ENCODE data around the gene CELF4.
A peak's percentile ranks its signal among the peaks of the same experiment; 100 is the strongest.

Gene CELF4

GRCh38 chr18:37341016-37341415, 224.6 kb downstream of the CELF4 start:
- no CpG with 5 or more reads among the region's 2 CpGs for WGBS (ENCODE audit: extremely low coverage, insufficient coverage, low lambda C conversion rate)

GRCh38 chr18:37339701-37340215, 225.8 kb downstream of the CELF4 start:
- no peak overlapping the region for H3K23ac ChIP-seq (ENCODE audit: low read length)
- H3K79me2 ChIP-seq (ENCODE audit: control insufficient read depth, insufficient read depth, low read length), result no peaks in the 10 kb centered on the region
- no peak overlapping the region for H3K18ac ChIP-seq (ENCODE audit: low read length)
- H3K56ac ChIP-seq (ENCODE audit: low read length), result no peak overlapping the region
- H3K4me2 ChIP-seq (ENCODE audit: low read length), result no peak overlapping the region
- no peak overlapping the region for H2BK120ac ChIP-seq (ENCODE audit: low read depth, low read length)
- no peak overlapping the region for H3K9ac ChIP-seq (ENCODE audit: low read length)
- no peak overlapping the region for H2BK15ac ChIP-seq (replicated peaks; ENCODE audit: low read depth)
- no peaks in the 10 kb centered on the region for H3K79me1 ChIP-seq (ENCODE audit: low read length)
- H3K4me3 ChIP-seq (ENCODE audit: low read length), result no peak overlapping the region
- H3K36me3 ChIP-seq (ENCODE audit: control insufficient read depth, insufficient read depth, low read length), result no peaks in the 10 kb centered on the region
- H3K27me3 ChIP-seq (ENCODE audit: insufficient read depth, low read length, poor library complexity), result no peaks in the 10 kb centered on the region
- no peak overlapping the region for H2BK5ac ChIP-seq (ENCODE audit: low read length)
- no peak overlapping the region for H4K8ac ChIP-seq (ENCODE audit: low read depth, low read length)
- no CpG with 5 or more reads among the region's 11 CpGs for WGBS (ENCODE audit: extremely low coverage, insufficient coverage, low lambda C conversion rate)
- no peak overlapping the region for H3K27ac ChIP-seq (ENCODE audit: low read depth, low read length)
- no peaks in the 10 kb centered on the region for H3K4me1 ChIP-seq (ENCODE audit: control insufficient read depth, low read depth, low read length)
- no peak overlapping the region for H4K5ac ChIP-seq (ENCODE audit: low read length)
- H3K4ac ChIP-seq (ENCODE audit: low read depth, low read length), result no peak overlapping the region
- H2AK5ac ChIP-seq (ENCODE audit: low read length), result no peak overlapping the region
- no peak for DNase-seq

More at GRCh38 chr18:37341016-37341415, 224.6 kb downstream of the CELF4 start:
- no peak for DNase-seq
- Histone ChIP-seq H3K23ac (ENCODE audit: low read length) (no peak overlapping the region), H3K27me3 (ENCODE audit: insufficient read depth, low read length, poor library complexity) (no peaks in the 10 kb centered on the region), H4K5ac (ENCODE audit: low read length) (no peak overlapping the region), H2BK5ac (ENCODE audit: low read length) (no peak overlapping the region), H3K27ac (ENCODE audit: low read depth, low read length) (no peak overlapping the region), H3K36me3 (ENCODE audit: control insufficient read depth, insufficient read depth, low read length) (no peaks in the 10 kb centered on the region), H3K4me2 (ENCODE audit: low read length) (no peak overlapping the region), H2AK5ac (ENCODE audit: low read length) (no peak overlapping the region), H3K79me1 (ENCODE audit: low read length) (no peaks in the 10 kb centered on the region), H2BK120ac (ENCODE audit: low read depth, low read length) (no peak overlapping the region), H3K56ac (ENCODE audit: low read length) (no peak overlapping the region), H4K8ac (ENCODE audit: low read depth, low read length) (no peak overlapping the region), H3K9ac (ENCODE audit: low read length) (no peak overlapping the region), H3K18ac (ENCODE audit: low read length) (no peak overlapping the region), H3K79me2 (ENCODE audit: control insufficient read depth, insufficient read depth, low read length) (no peaks in the 10 kb centered on the region), H2BK15ac (replicated peaks; ENCODE audit: low read depth) (no peak overlapping the region), H3K4ac (ENCODE audit: low read depth, low read length) (no peak overlapping the region), H3K4me1 (ENCODE audit: control insufficient read depth, low read depth, low read length) (no peaks in the 10 kb centered on the region), H3K4me3 (ENCODE audit: low read length) (no peak overlapping the region)

- H3K27ac ChIP-seq (ENCODE audit: low read depth, low read length), result no peak overlapping the region
- H3K4me2 ChIP-seq (ENCODE audit: low read length), result no peak overlapping the region
- H3K23ac ChIP-seq (ENCODE audit: low read length), result no peak overlapping the region
- H3K4me3 ChIP-seq (ENCODE audit: low read length), result no peak overlapping the region
- H3K79me1 ChIP-seq (ENCODE audit: low read length), result no peaks in the 10 kb centered on the region
- H3K36me3 ChIP-seq (ENCODE audit: control insufficient read depth, insufficient read depth, low read length), result no peaks in the 10 kb centered on the region
- H2BK15ac ChIP-seq (replicated peaks; ENCODE audit: low read depth), result no peak overlapping the region
- no peaks in the 10 kb centered on the region for H3K4me1 ChIP-seq (ENCODE audit: control insufficient read depth, low read depth, low read length)
- H3K27me3 ChIP-seq (ENCODE audit: insufficient read depth, low read length, poor library complexity), result no peaks in the 10 kb centered on the region
- no peak overlapping the region for H3K56ac ChIP-seq (ENCODE audit: low read length)
- H2BK5ac ChIP-seq (ENCODE audit: low read length), result no peak overlapping the region
- H4K8ac ChIP-seq (ENCODE audit: low read depth, low read length), result no peak overlapping the region
- H4K5ac ChIP-seq (ENCODE audit: low read length), result no peak overlapping the region
- no peak for DNase-seq
- no peaks in the 10 kb centered on the region for H3K79me2 ChIP-seq (ENCODE audit: control insufficient read depth, insufficient read depth, low read length)
- H3K18ac ChIP-seq (ENCODE audit: low read length), result no peak overlapping the region
- no peak overlapping the region for H3K9ac ChIP-seq (ENCODE audit: low read length)
- H3K4ac ChIP-seq (ENCODE audit: low read depth, low read length), result no peak overlapping the region
- WGBS (ENCODE audit: extremely low coverage, insufficient coverage, low lambda C conversion rate), result no CpG with 5 or more reads among the region's 27 CpGs
- H2BK120ac ChIP-seq (ENCODE audit: low read depth, low read length), result no peak overlapping the region
- no peak overlapping the region for H2AK5ac ChIP-seq (ENCODE audit: low read length)
Measured at GRCh38 chr18:37336568-37337285, 228.9 kb downstream of the CELF4 start.

DNA sequence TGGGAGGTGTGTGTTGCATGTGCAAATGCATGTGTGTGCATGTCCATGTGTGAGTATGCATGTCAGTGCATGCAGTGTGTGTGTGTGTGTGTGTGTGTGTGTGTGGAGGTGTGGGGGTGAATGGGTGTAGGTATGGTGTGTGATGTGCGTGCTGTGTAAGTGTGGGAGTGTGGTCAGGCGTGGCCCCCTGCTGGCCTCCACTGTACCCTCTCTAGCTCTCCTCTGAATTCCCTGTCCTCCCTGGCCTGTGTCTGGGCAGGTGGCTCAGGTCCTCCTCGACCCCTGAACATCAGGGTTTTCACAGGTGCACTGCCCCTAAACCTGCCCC, 230.2 kb downstream of the CELF4 start:
- no peak overlapping the region for H3K23ac ChIP-seq (ENCODE audit: low read length)
- H3K4ac ChIP-seq (ENCODE audit: low read depth, low read length), result no peak overlapping the region
- no peaks in the 10 kb centered on the region for H3K79me2 ChIP-seq (ENCODE audit: control insufficient read depth, insufficient read depth, low read length)
- H3K36me3 ChIP-seq (ENCODE audit: control insufficient read depth, insufficient read depth, low read length), result no peaks in the 10 kb centered on the region
- H2AK5ac ChIP-seq (ENCODE audit: low read length), result no peak overlapping the region
- H3K18ac ChIP-seq (ENCODE audit: low read length), result no peak overlapping the region
- no peak overlapping the region for H3K4me3 ChIP-seq (ENCODE audit: low read length)
- H2BK15ac ChIP-seq (replicated peaks; ENCODE audit: low read depth), result no peak overlapping the region
- no peaks in the 10 kb centered on the region for H3K27me3 ChIP-seq (ENCODE audit: insufficient read depth, low read length, poor library complexity)
- H2BK120ac ChIP-seq (ENCODE audit: low read depth, low read length), result no peak overlapping the region
- no peak overlapping the region for H4K5ac ChIP-seq (ENCODE audit: low read length)
- no peak overlapping the region for H3K9ac ChIP-seq (ENCODE audit: low read length)
- H2BK5ac ChIP-seq (ENCODE audit: low read length), result no peak overlapping the region
- H4K8ac ChIP-seq (ENCODE audit: low read depth, low read length), result no peak overlapping the region
- no peaks in the 10 kb centered on the region for H3K4me1 ChIP-seq (ENCODE audit: control insufficient read depth, low read depth, low read length)
- no peak overlapping the region for H3K4me2 ChIP-seq (ENCODE audit: low read length)
- H3K79me1 ChIP-seq (ENCODE audit: low read length), result no peaks in the 10 kb centered on the region
- peak; percentile 30 for DNase-seq
- WGBS (ENCODE audit: extremely low coverage, insufficient coverage, low lambda C conversion rate), result no CpG with 5 or more reads among the region's 3 CpGs
- H3K27ac ChIP-seq (ENCODE audit: low read depth, low read length), result no peak overlapping the region
- H3K56ac ChIP-seq (ENCODE audit: low read length), result peak overlapping the region; percentile 22

DNA sequence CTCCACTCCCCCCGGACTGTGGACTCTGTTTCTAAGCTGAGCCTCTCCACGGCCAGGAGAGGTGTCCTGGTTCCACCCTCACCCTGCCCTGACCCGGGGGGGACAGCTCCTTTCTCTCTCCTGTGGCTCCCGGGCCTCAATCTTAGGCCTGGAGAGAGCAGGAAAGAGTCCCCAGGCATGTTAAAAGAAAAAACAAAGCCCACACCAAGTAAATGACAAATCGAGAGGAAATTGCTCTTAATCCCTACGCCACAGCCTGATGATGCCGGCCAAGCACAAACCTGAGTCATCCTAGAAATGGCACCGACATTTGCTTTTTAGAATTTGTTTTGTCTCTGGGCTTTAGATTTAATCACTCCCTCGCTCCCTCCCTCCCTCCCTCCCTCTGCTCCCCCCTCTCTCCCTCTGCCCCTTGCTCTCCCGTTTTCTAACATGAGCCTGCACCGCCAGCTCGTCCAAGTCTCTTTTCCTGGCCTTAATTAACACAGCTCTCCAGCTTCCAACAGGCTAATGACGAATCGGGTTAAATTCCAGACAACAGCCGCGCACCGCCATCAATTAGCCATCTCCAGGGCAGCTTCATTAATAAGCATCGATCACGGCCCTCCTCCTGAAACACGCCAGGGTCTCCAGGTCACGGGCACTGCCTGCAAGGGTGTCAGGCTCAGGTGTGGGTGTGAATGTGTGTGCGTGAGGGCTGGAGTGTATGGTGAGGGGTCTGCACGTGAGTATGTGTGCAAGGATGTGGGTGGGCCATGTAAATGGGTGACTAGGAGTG, 230.8 kb downstream of the CELF4 start:
- no peaks in the 10 kb centered on the region for H3K4me1 ChIP-seq (ENCODE audit: control insufficient read depth, low read depth, low read length)
- no CpG with 5 or more reads among the region's 23 CpGs for WGBS (ENCODE audit: extremely low coverage, insufficient coverage, low lambda C conversion rate)
- no peak overlapping the region for H3K27ac ChIP-seq (ENCODE audit: low read depth, low read length)

More for the DNA sequence above, 230.8 kb downstream of the CELF4 start:
- H2BK120ac ChIP-seq (ENCODE audit: low read depth, low read length), result no peak overlapping the region
- H3K23ac ChIP-seq (ENCODE audit: low read length), result no peak overlapping the region
- no peak overlapping the region for H3K4me3 ChIP-seq (ENCODE audit: low read length)
- H3K4ac ChIP-seq (ENCODE audit: low read depth, low read length), result no peak overlapping the region
- H4K5ac ChIP-seq (ENCODE audit: low read length), result no peak overlapping the region
- peak overlapping the region; percentile 22 for H3K56ac ChIP-seq (ENCODE audit: low read length)
- no peaks in the 10 kb centered on the region for H3K27me3 ChIP-seq (ENCODE audit: insufficient read depth, low read length, poor library complexity)
- H3K9ac ChIP-seq (ENCODE audit: low read length), result no peak overlapping the region
- no peak overlapping the region for H2AK5ac ChIP-seq (ENCODE audit: low read length)
- no peak overlapping the region for H3K4me2 ChIP-seq (ENCODE audit: low read length)
- no peak overlapping the region for H4K8ac ChIP-seq (ENCODE audit: low read depth, low read length)
- H3K79me1 ChIP-seq (ENCODE audit: low read length), result no peaks in the 10 kb centered on the region
- no peaks in the 10 kb centered on the region for H3K36me3 ChIP-seq (ENCODE audit: control insufficient read depth, insufficient read depth, low read length)
- no peak overlapping the region for H3K18ac ChIP-seq (ENCODE audit: low read length)
- no peaks in the 10 kb centered on the region for H3K79me2 ChIP-seq (ENCODE audit: control insufficient read depth, insufficient read depth, low read length)
- no peak overlapping the region for H2BK5ac ChIP-seq (ENCODE audit: low read length)
- peak; percentile 31 for DNase-seq
- no peak overlapping the region for H2BK15ac ChIP-seq (replicated peaks; ENCODE audit: low read depth)
